B cell (primary cell): ENCODE data around the gene ARHGAP26. TPM values are rescaled to one million over a fixed set of nuclear protein-coding genes. Genes with fewer than 3 reads are reported as not detected.

ENCODE experiments used
- ATAC-seq: fragments of 200-7000 bp; cut with Tn5 transposase; one replicate; pipeline ENCODE4 v1.10.0; 2021; ENCODE audit warnings: low read depth, mild to moderate bottlenecking, moderate number of reproducible peaks, moderate library complexity
- CTCF ChIA-PET: fragments of 350-600 bp; sonication (Branson Sonifier 250); formaldehyde crosslinking; loops from one replicate; lab custom pipeline; 2021; ENCODE audit warnings: antibody characterized with exemption, inconsistent platforms; lab: Charles Lee
- POLR2A ChIA-PET: fragments of 350-600 bp; sonication (Branson Sonifier 250); formaldehyde crosslinking; loops from one replicate; lab custom pipeline; 2021; ENCODE audit warnings: antibody characterized with exemption; lab: Charles Lee
- DNase-seq: peaks from one replicate; pipeline ENCODE4 v3.0.0; 2013
- H2AFZ ChIP-seq: 2 replicates; pipeline ENCODE4 v1.6.1; 2012; ENCODE audit warnings: mild to moderate bottlenecking, low read depth, low read length; ENCODE audit not compliant: insufficient read depth, poor library complexity, severe bottlenecking
- H3K27ac ChIP-seq, 2 donors: 1 replicate in 1 of 2; 2 replicates in 1 of 2; pipeline ENCODE4 v1.5.1; 2012 to 2013; ENCODE audit warnings: low read length in 2 of 2, mild to moderate bottlenecking in 2 of 2, moderate library complexity in 1 of 2
- H3K27me3 ChIP-seq, 4 experiments: fragments of 200-600 bp in 1 of 4; sonication (generic) in 1 of 4; replicated peaks in 1 of 4; 1 replicate in 2 of 4; 2 replicates in 2 of 4; pipeline versions ENCODE4 v1.6.1 to v1.7.0; 2013 to 2016; ENCODE audit warnings: low read length in 3 of 4, mild to moderate bottlenecking in 2 of 4, mixed read lengths in 1 of 4, moderate library complexity in 1 of 4; ENCODE audit not compliant: insufficient read depth in 4 of 4, control insufficient read depth in 3 of 4; ENCODE audit errors: control extremely low read depth in 1 of 4
- H3K36me3 ChIP-seq, 2 experiments: replicated peaks in 1 of 2; 1 replicate in 1 of 2; 2 replicates in 1 of 2; pipeline versions ENCODE4 v1.6.1 to v1.7.1; 2013; ENCODE audit warnings: low read length in 1 of 2; ENCODE audit not compliant: insufficient read depth in 2 of 2, control insufficient read depth in 1 of 2; ENCODE audit errors: control extremely low read depth in 1 of 2, extremely low read depth in 1 of 2
- H3K4me1 ChIP-seq, 2 donors: fragments of 200-600 bp in 1 of 2; sonication (generic) in 1 of 2; 1 replicate in 1 of 2; 2 replicates in 1 of 2; pipeline versions ENCODE4 v1.5.1 to v1.6.1; 2013 to 2017; ENCODE audit warnings: low read length in 2 of 2; ENCODE audit not compliant: control insufficient read depth in 2 of 2, insufficient read depth in 2 of 2
- H3K4me2 ChIP-seq: replicated peaks from 2 replicates; pipeline ENCODE3; 2012; ENCODE audit warnings: mild to moderate bottlenecking, low read depth, low read length; ENCODE audit not compliant: poor library complexity, severe bottlenecking
- H3K4me3 ChIP-seq, 5 experiments: fragments of 200-600 bp in 1 of 5; sonication (generic) in 1 of 5; 1 replicate in 3 of 5; 2 replicates in 2 of 5; pipeline versions ENCODE4 v1.5.1 to v1.7.0; 2011 to 2016; ENCODE audit warnings: low read length in 4 of 5, mild to moderate bottlenecking in 4 of 5, low read depth in 2 of 5, control low read depth in 1 of 5, moderate library complexity in 1 of 5; ENCODE audit not compliant: insufficient read depth in 1 of 5; ENCODE audit errors: control extremely low read depth in 1 of 5, extremely low read depth in 1 of 5
- H3K79me2 ChIP-seq: fragments of 200-600 bp; sonication (generic); one replicate; pipeline ENCODE4 v1.6.0; 2016; ENCODE audit warnings: low read length; ENCODE audit not compliant: control insufficient read depth, insufficient read depth
- H3K9ac ChIP-seq: fragments of 200-600 bp; sonication (generic); 2 replicates; pipeline ENCODE4 v1.6.1; 2017; ENCODE audit warnings: mild to moderate bottlenecking, low read length, moderate library complexity
- H3K9me3 ChIP-seq, 3 donors: one replicate each; pipeline versions ENCODE4 v1.6.1 to v1.7.1; 2013; ENCODE audit warnings: low read length in 2 of 3; ENCODE audit not compliant: control insufficient read depth in 2 of 3, insufficient read depth in 1 of 3; ENCODE audit errors: control extremely low read depth in 1 of 3
- H4K20me1 ChIP-seq: 2 replicates; pipeline ENCODE4 v1.6.0; 2012; ENCODE audit warnings: mild to moderate bottlenecking, low read length; ENCODE audit not compliant: insufficient read depth, control insufficient read depth, poor library complexity, severe bottlenecking
- H3K27ac Mint-ChIP-seq: one replicate; pipeline ENCODE4 v1.8.0; 2021; ENCODE audit warnings: mixed read lengths
- H3K27me3 Mint-ChIP-seq: one replicate; pipeline ENCODE4 v1.8.0; 2021; ENCODE audit warnings: mixed read lengths
- H3K4me1 Mint-ChIP-seq: one replicate; pipeline ENCODE4 v1.8.0; 2021; ENCODE audit warnings: mixed read lengths
- H3K4me3 Mint-ChIP-seq: one replicate; pipeline ENCODE4 v1.8.0; 2021; ENCODE audit warnings: mixed read lengths
- H3K9me3 Mint-ChIP-seq: one replicate; pipeline ENCODE4 v1.8.0; 2022; ENCODE audit warnings: mixed read lengths; ENCODE audit not compliant: insufficient read depth
- CTCF ChIP-seq: fragments of 200-600 bp; IDR thresholded peaks from one replicate; pipeline ENCODE4 v1.8.0; 2022; ENCODE audit warnings: antibody characterized with exemption, mild to moderate bottlenecking
- EZH2 ChIP-seq: IDR thresholded peaks from 2 replicates; pipeline ENCODE4 v1.6.1; 2012; ENCODE audit warnings: borderline replicate concordance, low read depth, mild to moderate bottlenecking, moderate library complexity, low read length; ENCODE audit not compliant: insufficient read depth, poor library complexity, severe bottlenecking
- WGBS: methylation state at CpG from one replicate; pipeline ENCODE4 v1.1.5; 2013; ENCODE audit warnings: missing lambda C conversion rate; ENCODE audit not compliant: insufficient coverage; 5-methylcytosine and 5-hydroxymethylcytosine counted together
- intact Hi-C: fragments of 100-400 bp; cut with micrococcal nuclease; formaldehyde crosslinking; loops from one replicate; pipeline ENCODE4 v1.10.0; 2022
- polyA plus RNA-seq: library from polyadenylated mRNA; depleted of rRNA; stranded (reverse); fragments of >200 nt; gene quantifications from 2 replicates; pipeline ENCODE4 v1.2.3, GENCODE V29; 2012
- total RNA-seq, 2 donors: library from RNA; stranded (reverse); fragments of 120-200 nt in 1 of 2; gene quantifications; 1 replicate in 1 of 2; 2 replicates in 1 of 2; pipeline versions ENCODE4 v1.2.3 to v1.2.4, GENCODE V29; 2013 to 2022

The ARHGAP26 gene
- total and polyA plus RNA-seq, 2 donors (not counting 1 experiment from before 2014, with no cell fraction given) = 1.8 to 22.5 TPM

- no peak overlapping the region for H3K9ac ChIP-seq
- no peak overlapping the region for H3K4me3 Mint-ChIP-seq
- CTCF ChIA-PET = interaction anchor here (0.7 to 0.9 kb wide), 2 partner anchors 40 to 48 kb away, joined by 3 to 6 read pairs; no protein-coding TSS in a partner anchor
These were observed 56.7 kb downstream of the ARHGAP26 start for GRCh38 chr5:142826741-142827492.

More at GRCh38 chr5:142826741-142827492, 56.7 kb downstream of the ARHGAP26 start:
- no peak for ATAC-seq
- Histone ChIP-seq H3K4me2 (no peak overlapping the region), H3K27ac (no peak overlapping the region), H3K79me2 (peaks cover 8% of the 10 kb centered on the region), H3K4me3 (no peak overlapping the region), H3K9me3 (no peaks in the 10 kb centered on the region), H3K4me1 (peaks cover 0 to 2% of the 10 kb centered on the region in 2 donors), H3K27me3 (no peaks in the 10 kb centered on the region), H2AFZ (no peak overlapping the region), H3K36me3 (no peaks in the 10 kb centered on the region), H4K20me1 (no peaks in the 10 kb centered on the region)
- Mint-ChIP-seq H3K27ac (no peak overlapping the region), H3K9me3 (no peaks in the 10 kb centered on the region), H3K4me1 (peaks cover 2% of the 10 kb centered on the region), H3K27me3 (no peaks in the 10 kb centered on the region)
- no peak for DNase-seq
- POLR2A ChIA-PET = no interaction called here
- 45% methylated on average over 3 of the region's 3 CpGs for WGBS
- intact Hi-C loops = no loop called here
- TF ChIP-seq EZH2 = no peak
- TF ChIP-seq CTCF = no peak
